Ovary (tissue), 3 donors: ENCODE measurements around the gene MS4A6A.

ENCODE experiments used
- EP300 ChIP-seq: sonication (generic); formaldehyde crosslinking; IDR thresholded peaks from one replicate; pipeline ENCODE4 v1.6.1; 2017; ENCODE audit warnings: antibody characterized with exemption
- POLR2A ChIP-seq: fragments of 450-650 bp; IDR thresholded peaks from one replicate; pipeline ENCODE4 v1.6.1; 2017; ENCODE audit warnings: antibody characterized with exemption, mild to moderate bottlenecking, moderate library complexity
- TF ChIP-seq, protein P1 (sequence below), 3 donors: fragments of 450-650 bp in 2 of 3; fragments of 200-600 bp in 1 of 3; IDR thresholded peaks; one replicate each; pipeline versions ENCODE4 v1.5.1 to v1.8.0; 2016 to 2022; ENCODE audit warnings: antibody characterized with exemption in 3 of 3, mild to moderate bottlenecking in 1 of 3
- donor health status: DM: no; HTN: no; CAD: no.

DNA sequence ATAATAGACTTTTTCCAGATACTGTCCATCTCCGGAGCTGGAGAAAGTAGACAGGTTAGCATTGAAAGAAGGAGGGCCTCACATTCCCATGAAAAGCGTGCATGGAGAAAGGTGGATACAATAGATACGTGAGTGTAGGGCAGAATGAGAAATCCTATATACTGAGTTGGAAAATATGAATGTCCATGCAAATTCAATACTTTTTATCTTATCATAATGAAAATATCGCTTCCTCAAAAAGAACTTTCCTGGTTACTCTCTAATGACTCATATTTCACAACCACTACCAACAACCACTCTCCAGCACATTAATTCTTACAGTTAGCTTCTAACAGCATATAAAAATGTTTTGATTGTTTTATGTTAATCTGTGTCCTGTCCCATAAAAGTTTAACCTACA, 22.0 kb upstream of the MS4A6A start:
- TF ChIP-seq POLR2A, result no peak
- TF ChIP-seq, protein P1, sequence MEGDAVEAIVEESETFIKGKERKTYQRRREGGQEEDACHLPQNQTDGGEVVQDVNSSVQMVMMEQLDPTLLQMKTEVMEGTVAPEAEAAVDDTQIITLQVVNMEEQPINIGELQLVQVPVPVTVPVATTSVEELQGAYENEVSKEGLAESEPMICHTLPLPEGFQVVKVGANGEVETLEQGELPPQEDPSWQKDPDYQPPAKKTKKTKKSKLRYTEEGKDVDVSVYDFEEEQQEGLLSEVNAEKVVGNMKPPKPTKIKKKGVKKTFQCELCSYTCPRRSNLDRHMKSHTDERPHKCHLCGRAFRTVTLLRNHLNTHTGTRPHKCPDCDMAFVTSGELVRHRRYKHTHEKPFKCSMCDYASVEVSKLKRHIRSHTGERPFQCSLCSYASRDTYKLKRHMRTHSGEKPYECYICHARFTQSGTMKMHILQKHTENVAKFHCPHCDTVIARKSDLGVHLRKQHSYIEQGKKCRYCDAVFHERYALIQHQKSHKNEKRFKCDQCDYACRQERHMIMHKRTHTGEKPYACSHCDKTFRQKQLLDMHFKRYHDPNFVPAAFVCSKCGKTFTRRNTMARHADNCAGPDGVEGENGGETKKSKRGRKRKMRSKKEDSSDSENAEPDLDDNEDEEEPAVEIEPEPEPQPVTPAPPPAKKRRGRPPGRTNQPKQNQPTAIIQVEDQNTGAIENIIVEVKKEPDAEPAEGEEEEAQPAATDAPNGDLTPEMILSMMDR (IDR thresholded peaks at IDR 0.05), result no peak
- TF ChIP-seq EP300, result no peak
